Osteocyte (in vitro differentiated cells): ENCODE results near the gene ACSM5. TPM values are rescaled to one million over a fixed set of nuclear protein-coding genes. Genes with fewer than 3 reads are reported as not detected.

Experiments used
- DNase-seq: peaks from one replicate; pipeline ENCODE4 v3.0.0; 2021; ENCODE audit warnings: mixed read lengths; ENCODE audit not compliant: unreplicated experiment; ENCODE audit errors: extremely low spot score
- H3K27ac Mint-ChIP-seq: one replicate; pipeline ENCODE4 v1.8.0; 2021; ENCODE audit warnings: mild to moderate bottlenecking, mixed read lengths; ENCODE audit not compliant: unreplicated experiment
- H3K27me3 Mint-ChIP-seq: one replicate; pipeline ENCODE4 v1.8.0; 2021; ENCODE audit warnings: mixed read lengths; ENCODE audit not compliant: unreplicated experiment
- H3K36me3 Mint-ChIP-seq: one replicate; pipeline ENCODE4 v1.8.0; 2021; ENCODE audit warnings: mixed read lengths; ENCODE audit not compliant: unreplicated experiment
- H3K4me1 Mint-ChIP-seq: one replicate; pipeline ENCODE4 v1.8.0; 2021; ENCODE audit warnings: mixed read lengths; ENCODE audit not compliant: unreplicated experiment
- H3K4me3 Mint-ChIP-seq: one replicate; pipeline ENCODE4 v1.8.0; 2021; ENCODE audit warnings: mild to moderate bottlenecking, moderate library complexity, mixed read lengths; ENCODE audit not compliant: unreplicated experiment
- H3K9me3 Mint-ChIP-seq: one replicate; pipeline ENCODE4 v1.8.0; 2021; ENCODE audit warnings: mixed read lengths; ENCODE audit not compliant: unreplicated experiment
- long read RNA-seq: library from polyadenylated mRNA; unstranded; transcript quantifications from one replicate; pipeline ENCODE4 v2.0.0, GENCODE V29; 2021
- total RNA-seq: library from RNA; stranded (reverse); gene quantifications from 2 replicates; pipeline ENCODE4 v1.2.1, GENCODE V29; 2021
- TF ChIP-seq, protein P1 (sequence below): fragments of 200-600 bp; sonication (generic); IDR thresholded peaks from 2 replicates; pipeline ENCODE4 v1.5.0; 2021; ENCODE audit warnings: antibody characterized with exemption, mild to moderate bottlenecking, moderate library complexity

Gene ACSM5, protein sequence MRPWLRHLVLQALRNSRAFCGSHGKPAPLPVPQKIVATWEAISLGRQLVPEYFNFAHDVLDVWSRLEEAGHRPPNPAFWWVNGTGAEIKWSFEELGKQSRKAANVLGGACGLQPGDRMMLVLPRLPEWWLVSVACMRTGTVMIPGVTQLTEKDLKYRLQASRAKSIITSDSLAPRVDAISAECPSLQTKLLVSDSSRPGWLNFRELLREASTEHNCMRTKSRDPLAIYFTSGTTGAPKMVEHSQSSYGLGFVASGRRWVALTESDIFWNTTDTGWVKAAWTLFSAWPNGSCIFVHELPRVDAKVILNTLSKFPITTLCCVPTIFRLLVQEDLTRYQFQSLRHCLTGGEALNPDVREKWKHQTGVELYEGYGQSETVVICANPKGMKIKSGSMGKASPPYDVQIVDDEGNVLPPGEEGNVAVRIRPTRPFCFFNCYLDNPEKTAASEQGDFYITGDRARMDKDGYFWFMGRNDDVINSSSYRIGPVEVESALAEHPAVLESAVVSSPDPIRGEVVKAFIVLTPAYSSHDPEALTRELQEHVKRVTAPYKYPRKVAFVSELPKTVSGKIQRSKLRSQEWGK
- 2.3 and 2.7 TPM in 2 replicates for total RNA-seq
- long read RNA-seq, transcript ACSM5-201 (14 exons, 2,796 nt), result major isoform, 8 of 11 reads
- long read RNA-seq, partial matches to known transcripts, result 1 of 11 reads
- long read RNA-seq, other reads (novel, unspliced or antisense), result 2 of 11 reads

DNA sequence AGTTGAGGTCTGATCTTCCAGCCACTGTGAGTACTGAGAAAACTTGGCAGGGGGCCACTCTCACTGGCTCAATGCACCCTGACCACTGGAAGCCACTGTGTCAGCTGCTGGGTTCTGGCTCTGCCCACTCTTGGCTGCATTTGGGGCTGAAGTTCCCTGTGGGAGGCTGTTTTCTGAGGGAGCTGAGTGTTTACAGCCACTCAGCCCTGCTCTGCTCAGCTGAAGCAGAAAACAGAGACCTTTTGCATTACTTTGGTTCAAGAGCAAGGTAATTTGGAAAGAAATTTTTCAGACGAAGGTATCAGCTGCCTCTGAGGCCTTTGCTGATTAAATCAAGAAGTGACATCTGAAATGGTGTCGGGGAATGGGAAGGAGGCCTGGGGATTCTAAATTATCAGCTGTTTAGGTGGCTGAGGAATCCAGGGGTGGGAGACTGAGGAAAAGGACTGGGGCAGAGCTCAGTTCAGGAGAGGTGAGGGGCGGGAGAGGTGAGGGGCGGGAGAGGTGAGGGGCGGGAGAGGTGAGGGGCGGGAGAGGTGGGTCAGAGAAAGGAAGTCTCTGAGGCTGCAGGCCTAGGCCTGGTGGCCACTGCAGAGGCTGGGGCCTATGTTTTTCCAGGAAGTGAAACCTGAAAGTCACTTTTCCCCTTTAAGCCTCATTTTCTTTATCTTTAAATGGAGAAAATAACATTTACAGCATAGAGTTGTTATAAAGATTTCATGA is at the start of gene ACSM5:
ACSM5 (plus strand) TSS at position 137 of the 723 bp plus-strand sequence. CDS start 1,951 bp downstream, outside the sequence.
- H3K9me3 Mint-ChIP-seq, result peaks cover 3% of the 10 kb centered on the region
- H3K4me3 Mint-ChIP-seq, result no peak within 1 kb of the TSS
- H3K36me3 Mint-ChIP-seq, result no peaks in the 10 kb centered on the region
- no peaks in the 10 kb centered on the region for H3K27me3 Mint-ChIP-seq
- TF ChIP-seq, protein P1, sequence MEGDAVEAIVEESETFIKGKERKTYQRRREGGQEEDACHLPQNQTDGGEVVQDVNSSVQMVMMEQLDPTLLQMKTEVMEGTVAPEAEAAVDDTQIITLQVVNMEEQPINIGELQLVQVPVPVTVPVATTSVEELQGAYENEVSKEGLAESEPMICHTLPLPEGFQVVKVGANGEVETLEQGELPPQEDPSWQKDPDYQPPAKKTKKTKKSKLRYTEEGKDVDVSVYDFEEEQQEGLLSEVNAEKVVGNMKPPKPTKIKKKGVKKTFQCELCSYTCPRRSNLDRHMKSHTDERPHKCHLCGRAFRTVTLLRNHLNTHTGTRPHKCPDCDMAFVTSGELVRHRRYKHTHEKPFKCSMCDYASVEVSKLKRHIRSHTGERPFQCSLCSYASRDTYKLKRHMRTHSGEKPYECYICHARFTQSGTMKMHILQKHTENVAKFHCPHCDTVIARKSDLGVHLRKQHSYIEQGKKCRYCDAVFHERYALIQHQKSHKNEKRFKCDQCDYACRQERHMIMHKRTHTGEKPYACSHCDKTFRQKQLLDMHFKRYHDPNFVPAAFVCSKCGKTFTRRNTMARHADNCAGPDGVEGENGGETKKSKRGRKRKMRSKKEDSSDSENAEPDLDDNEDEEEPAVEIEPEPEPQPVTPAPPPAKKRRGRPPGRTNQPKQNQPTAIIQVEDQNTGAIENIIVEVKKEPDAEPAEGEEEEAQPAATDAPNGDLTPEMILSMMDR, result no peak
- DNase-seq, result no peak
- H3K27ac Mint-ChIP-seq, result peak within 1 kb of the TSS; percentile 88
- H3K4me1 Mint-ChIP-seq, result peaks cover 5% of the 10 kb centered on the region

DNA sequence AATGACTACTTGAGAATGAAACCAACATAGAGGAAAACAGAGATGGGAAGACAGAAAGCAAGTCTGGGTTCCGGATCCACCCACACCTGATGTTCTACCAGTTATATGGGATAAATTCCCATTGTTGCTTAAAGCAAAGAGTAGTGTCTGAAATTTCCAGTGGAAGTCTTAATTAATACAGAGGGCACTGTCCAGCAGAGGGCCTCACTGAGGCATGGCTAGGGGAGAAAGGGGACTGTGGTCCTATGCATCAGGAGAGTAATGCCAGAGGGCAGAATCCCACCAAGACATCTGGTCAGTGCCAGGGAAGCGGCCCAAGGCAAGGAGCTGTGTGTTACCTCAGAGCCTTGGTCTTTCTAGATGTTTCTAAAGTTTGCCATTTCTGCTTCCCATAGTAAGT is 49.3 kb upstream of the ACSM5 start:
- no peaks in the 10 kb centered on the region for H3K27me3 Mint-ChIP-seq
- H3K4me3 Mint-ChIP-seq, result no peak overlapping the region
- H3K36me3 Mint-ChIP-seq, result no peaks in the 10 kb centered on the region
- peaks cover 4% of the 10 kb centered on the region for H3K9me3 Mint-ChIP-seq
- no peaks in the 10 kb centered on the region for H3K4me1 Mint-ChIP-seq
- TF ChIP-seq, protein P1, result no peak
- no peak for DNase-seq
- no peak overlapping the region for H3K27ac Mint-ChIP-seq

DNA sequence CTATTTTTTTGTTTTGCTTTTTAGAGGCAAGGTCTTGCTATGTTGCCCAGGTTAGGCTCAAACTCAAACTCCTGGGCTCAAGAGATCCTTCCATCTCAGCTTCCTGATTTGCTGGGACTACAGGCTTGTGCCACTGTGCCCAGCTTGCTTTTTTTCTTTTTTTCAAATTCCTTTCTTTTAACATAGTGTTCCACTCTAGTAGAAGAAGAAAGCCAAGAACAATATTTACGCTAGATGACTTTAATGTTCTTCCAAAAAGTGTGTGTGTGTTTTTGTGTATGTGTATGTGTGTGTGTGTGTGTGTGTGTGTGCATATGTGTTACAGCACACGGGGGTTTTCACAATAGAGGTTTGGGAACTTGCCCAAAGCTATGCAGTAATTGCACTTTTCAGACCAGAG is 46.1 kb upstream of the ACSM5 start:
- H3K27me3 Mint-ChIP-seq, result no peaks in the 10 kb centered on the region

DNA sequence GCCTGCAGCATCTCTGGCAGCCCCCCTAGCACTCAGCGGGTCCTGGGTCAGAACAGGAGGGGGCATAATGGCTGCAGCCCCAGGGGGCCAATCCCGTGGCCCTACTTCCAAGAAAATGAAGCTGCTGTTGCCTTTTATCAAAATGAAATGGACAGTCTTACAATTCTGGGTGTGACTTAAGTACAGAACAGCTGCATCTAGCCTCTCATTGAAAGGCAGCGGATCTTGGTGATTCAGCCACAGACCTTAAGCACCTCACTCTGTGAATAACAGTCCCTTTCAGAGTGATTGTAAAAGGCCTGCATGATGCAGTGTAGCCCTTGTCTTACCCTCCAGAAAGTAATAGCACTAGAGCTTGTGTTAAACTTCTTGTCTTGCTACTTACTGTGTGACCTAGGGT is 45.3 kb upstream of the ACSM5 start:
- DNase-seq, result no peak
- Mint-ChIP-seq H3K4me3 (no peak overlapping the region), H3K27me3 (no peaks in the 10 kb centered on the region), H3K27ac (no peak overlapping the region), H3K9me3 (peaks cover 6% of the 10 kb centered on the region), H3K4me1 (no peaks in the 10 kb centered on the region), H3K36me3 (no peaks in the 10 kb centered on the region)
- TF ChIP-seq, protein P1, result no peak

More for the DNA sequence above, 46.1 kb upstream of the ACSM5 start:
- Mint-ChIP-seq H3K4me3 (no peak overlapping the region), H3K27ac (no peak overlapping the region), H3K36me3 (no peaks in the 10 kb centered on the region), H3K9me3 (peaks cover 6% of the 10 kb centered on the region), H3K4me1 (no peaks in the 10 kb centered on the region)
- TF ChIP-seq, protein P1, result no peak
- no peak for DNase-seq
